Gastroesophageal sphincter (tissue), 4 donors: ENCODE results near the gene UBE2J1. TPM values are rescaled to one million over a fixed set of nuclear protein-coding genes. Genes with fewer than 3 reads are reported as not detected.

Experiments
- ATAC-seq: fragments of 150-250 bp; one replicate; pipeline ENCODE4 v1.9.1; 2016; ENCODE audit warnings: mild to moderate bottlenecking, moderate library complexity
- H3K27ac ChIP-seq, 4 donors: fragments of 200-600 bp; sonication (generic) in 3 of 4; 1 replicate in 3 of 4; 2 replicates in 1 of 4; pipeline ENCODE4 v1.5.1; 2016 to 2019
- H3K27me3 ChIP-seq: fragments of 200-600 bp; sonication (generic); one replicate; pipeline ENCODE4 v1.5.1; 2019
- H3K36me3 ChIP-seq, 2 donors: fragments of 200-600 bp; sonication (generic); one replicate each; pipeline ENCODE4 v1.5.1; 2019; ENCODE audit warnings: control low read depth in 1 of 2
- H3K4me1 ChIP-seq, 3 donors: fragments of 200-600 bp; sonication (generic); 1 replicate in 2 of 3; 2 replicates in 1 of 3; pipeline ENCODE4 v1.5.1; 2016 to 2019; ENCODE audit warnings: control low read depth in 2 of 3
- H3K4me3 ChIP-seq, 2 donors: fragments of 200-600 bp; sonication (generic); one replicate each; pipeline ENCODE4 v1.5.1; 2019; ENCODE audit warnings: mild to moderate bottlenecking in 1 of 2, moderate library complexity in 1 of 2
- H3K9me3 ChIP-seq, 3 donors: fragments of 200-600 bp; sonication (generic); one replicate each; pipeline ENCODE4 v1.5.1; 2017 to 2019; ENCODE audit warnings: control low read depth in 2 of 3
- EP300 ChIP-seq: sonication (generic); formaldehyde crosslinking; IDR thresholded peaks from one replicate; pipeline ENCODE4 v1.6.1; 2017; ENCODE audit warnings: antibody characterized with exemption, mild to moderate bottlenecking
- POLR2A ChIP-seq, 2 donors: fragments of 450-650 bp; IDR thresholded peaks; one replicate each; pipeline ENCODE4 v1.6.1; 2017; ENCODE audit warnings: antibody characterized with exemption in 2 of 2, mild to moderate bottlenecking in 2 of 2, moderate library complexity in 1 of 2
- POLR2AphosphoS5 ChIP-seq: sonication (generic); formaldehyde crosslinking; IDR thresholded peaks from one replicate; pipeline ENCODE4 v1.6.1; 2017; ENCODE audit warnings: antibody characterized with exemption
- WGBS, 2 donors: methylation state at CpG; one replicate each; pipeline ENCODE4 v1.1.5; 2018; ENCODE audit warnings: low coverage in 1 of 2; 5-methylcytosine and 5-hydroxymethylcytosine counted together
- total RNA-seq, 4 donors: library from RNA; depleted of rRNA; stranded (reverse); fragments of >200 nt; gene quantifications; one replicate each; pipeline ENCODE4 v1.1.0, GENCODE V29; 2016
- TF ChIP-seq, protein P1 (sequence below), 4 experiments: fragments of 200-600 bp in 2 of 4; fragments of 450-650 bp in 2 of 4; sonication (generic) in 1 of 4; IDR thresholded peaks; one replicate each; pipeline ENCODE4 v1.5.1; 2017 to 2019; ENCODE audit warnings: antibody characterized with exemption in 4 of 4, mild to moderate bottlenecking in 2 of 4, moderate library complexity in 2 of 4

UBE2J1 gene
- total RNA-seq, 4 donors from 2014 or later: 32.7 to 42.9 (median 36.9) TPM

DNA sequence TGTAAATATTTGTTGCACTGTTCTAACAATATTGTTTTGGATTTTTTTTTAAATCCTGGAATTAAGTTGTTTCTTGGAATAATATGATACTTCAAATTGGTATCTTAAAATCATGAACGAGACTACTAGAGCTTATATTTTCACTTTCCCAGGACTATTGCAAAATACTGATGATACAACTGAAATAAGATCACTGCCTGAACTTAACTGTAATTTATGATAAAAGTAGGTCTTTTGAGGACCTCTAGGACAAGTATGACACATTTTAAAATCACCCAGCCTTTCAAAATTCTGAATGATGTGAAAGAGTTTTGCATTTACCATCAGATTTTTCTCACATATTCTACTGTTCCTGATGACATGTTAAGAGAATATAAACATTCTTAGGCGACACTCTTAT is 8.6 kb upstream of the UBE2J1 start:
- Histone ChIP-seq H3K9me3 (no peaks in the 10 kb centered on the region), H3K4me1 (no peaks in the 10 kb centered on the region), H3K36me3 (no peaks in the 10 kb centered on the region), H3K27me3 (no peaks in the 10 kb centered on the region), H3K27ac (no peak overlapping the region), H3K4me3 (no peak overlapping the region)
- WGBS, 2 donors: 65 to 100% methylated on average over 1 to 2 of the region's 2 CpGs
- TF ChIP-seq POLR2A (IDR thresholded peaks at IDR 0.05) (no peak), EP300 (no peak), POLR2AphosphoS5 (no peak)
- TF ChIP-seq, protein P1, sequence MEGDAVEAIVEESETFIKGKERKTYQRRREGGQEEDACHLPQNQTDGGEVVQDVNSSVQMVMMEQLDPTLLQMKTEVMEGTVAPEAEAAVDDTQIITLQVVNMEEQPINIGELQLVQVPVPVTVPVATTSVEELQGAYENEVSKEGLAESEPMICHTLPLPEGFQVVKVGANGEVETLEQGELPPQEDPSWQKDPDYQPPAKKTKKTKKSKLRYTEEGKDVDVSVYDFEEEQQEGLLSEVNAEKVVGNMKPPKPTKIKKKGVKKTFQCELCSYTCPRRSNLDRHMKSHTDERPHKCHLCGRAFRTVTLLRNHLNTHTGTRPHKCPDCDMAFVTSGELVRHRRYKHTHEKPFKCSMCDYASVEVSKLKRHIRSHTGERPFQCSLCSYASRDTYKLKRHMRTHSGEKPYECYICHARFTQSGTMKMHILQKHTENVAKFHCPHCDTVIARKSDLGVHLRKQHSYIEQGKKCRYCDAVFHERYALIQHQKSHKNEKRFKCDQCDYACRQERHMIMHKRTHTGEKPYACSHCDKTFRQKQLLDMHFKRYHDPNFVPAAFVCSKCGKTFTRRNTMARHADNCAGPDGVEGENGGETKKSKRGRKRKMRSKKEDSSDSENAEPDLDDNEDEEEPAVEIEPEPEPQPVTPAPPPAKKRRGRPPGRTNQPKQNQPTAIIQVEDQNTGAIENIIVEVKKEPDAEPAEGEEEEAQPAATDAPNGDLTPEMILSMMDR (IDR thresholded peaks at IDR 0.05): no peak
- no peak for ATAC-seq

DNA sequence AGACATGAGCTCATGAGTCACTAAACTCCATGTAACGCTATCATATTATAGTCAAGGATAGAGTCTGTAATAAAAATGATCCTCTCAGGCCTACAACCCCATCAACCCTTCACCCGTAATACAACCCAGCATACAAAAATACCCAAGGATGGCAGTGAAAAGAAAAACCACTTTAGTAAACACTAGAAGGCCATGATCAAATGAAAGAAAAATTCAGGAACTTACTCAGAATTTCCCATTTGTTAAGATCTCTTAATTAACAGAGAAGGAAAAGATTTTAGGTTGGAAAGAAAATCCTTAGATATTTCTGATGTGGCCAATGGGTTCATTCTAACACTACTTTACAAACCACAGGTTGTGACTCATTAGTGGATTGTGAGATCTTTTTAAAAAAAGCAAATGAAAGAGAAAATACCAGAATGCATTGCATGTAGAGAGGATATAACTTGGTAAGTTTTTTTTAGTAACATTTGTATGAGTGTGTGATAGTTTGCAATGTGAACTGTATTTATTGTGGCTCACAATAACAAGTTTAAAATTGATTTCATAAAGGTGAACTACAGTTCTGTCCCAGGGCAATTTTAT is 8.0 kb upstream of the UBE2J1 start:
- H3K27me3 ChIP-seq: no peaks in the 10 kb centered on the region
- H3K36me3 ChIP-seq: no peaks in the 10 kb centered on the region
- ATAC-seq: no peak
- TF ChIP-seq, protein P1 (IDR thresholded peaks at IDR 0.05): no peak
- no peak for TF ChIP-seq POLR2A (IDR thresholded peaks at IDR 0.05)
- no peak for TF ChIP-seq POLR2AphosphoS5
- TF ChIP-seq EP300: no peak
- WGBS, 2 donors: 100% methylated on average over 2 of the region's 2 CpGs
- H3K27ac ChIP-seq: no peak overlapping the region
- H3K4me1 ChIP-seq: no peaks in the 10 kb centered on the region
- H3K4me3 ChIP-seq: no peak overlapping the region
- H3K9me3 ChIP-seq: no peaks in the 10 kb centered on the region

DNA sequence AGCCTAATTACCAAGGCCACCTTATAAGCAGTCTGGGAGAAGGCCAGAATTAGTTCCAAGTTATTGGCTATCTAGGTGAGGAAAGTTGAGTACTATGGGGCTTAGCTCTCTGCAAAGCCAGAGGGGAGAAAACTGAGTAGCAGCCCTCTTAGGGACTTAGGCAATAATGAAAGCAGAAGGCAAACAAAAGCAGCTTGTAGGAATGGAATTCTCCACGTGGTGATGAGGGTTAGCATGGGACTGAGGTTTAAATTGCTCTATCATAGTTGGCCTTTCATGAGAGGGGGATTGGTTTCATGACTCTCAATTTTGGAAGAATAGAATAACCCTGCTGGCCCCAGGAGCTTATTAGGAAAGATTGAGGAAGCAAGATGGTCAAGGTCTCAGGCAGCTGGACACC is 7.0 kb upstream of the UBE2J1 start:
- ATAC-seq: no peak
- Histone ChIP-seq H3K27ac (no peak overlapping the region), H3K9me3 (no peaks in the 10 kb centered on the region), H3K36me3 (no peaks in the 10 kb centered on the region), H3K4me3 (no peak overlapping the region), H3K4me1 (no peaks in the 10 kb centered on the region), H3K27me3 (no peaks in the 10 kb centered on the region)
- 25 to 43% methylated on average over 1 of the region's 1 CpG for WGBS, 2 donors
- no peak for TF ChIP-seq POLR2A (IDR thresholded peaks at IDR 0.05)
- TF ChIP-seq, protein P1 (IDR thresholded peaks at IDR 0.05): no peak
- no peak for TF ChIP-seq EP300
- no peak for TF ChIP-seq POLR2AphosphoS5

DNA sequence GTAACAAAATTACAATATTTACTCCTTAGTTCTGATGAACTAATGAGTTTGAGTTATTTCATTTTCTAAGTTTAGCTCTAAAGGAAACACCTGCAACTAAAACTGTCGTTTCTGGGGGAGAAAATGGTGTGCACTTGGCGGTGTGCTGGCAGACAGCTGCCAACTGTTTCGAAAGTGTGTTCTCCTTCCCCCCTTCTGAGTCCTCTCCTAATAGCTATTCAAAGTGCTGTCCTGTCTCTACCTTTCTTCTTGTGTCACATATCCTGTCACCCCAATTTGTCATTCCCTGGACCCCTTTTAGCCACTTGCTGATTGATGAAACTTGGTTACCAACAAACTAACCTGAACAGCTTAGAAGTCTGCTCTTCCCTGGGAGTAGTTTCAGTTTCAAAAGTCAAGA is 4.9 kb upstream of the UBE2J1 start:
- no peaks in the 10 kb centered on the region for H3K9me3 ChIP-seq
- ATAC-seq: no peak
- WGBS, 2 donors: 50 to 53% methylated on average over 3 of the region's 3 CpGs
- no peaks in the 10 kb centered on the region for H3K36me3 ChIP-seq
- H3K27me3 ChIP-seq: no peaks in the 10 kb centered on the region
- H3K27ac ChIP-seq: no peak overlapping the region
- H3K4me1 ChIP-seq: peaks cover 0 to 7% (median 0%) of the 10 kb centered on the region in 3 donors
- no peak overlapping the region for H3K4me3 ChIP-seq
- TF ChIP-seq EP300: no peak

DNA sequence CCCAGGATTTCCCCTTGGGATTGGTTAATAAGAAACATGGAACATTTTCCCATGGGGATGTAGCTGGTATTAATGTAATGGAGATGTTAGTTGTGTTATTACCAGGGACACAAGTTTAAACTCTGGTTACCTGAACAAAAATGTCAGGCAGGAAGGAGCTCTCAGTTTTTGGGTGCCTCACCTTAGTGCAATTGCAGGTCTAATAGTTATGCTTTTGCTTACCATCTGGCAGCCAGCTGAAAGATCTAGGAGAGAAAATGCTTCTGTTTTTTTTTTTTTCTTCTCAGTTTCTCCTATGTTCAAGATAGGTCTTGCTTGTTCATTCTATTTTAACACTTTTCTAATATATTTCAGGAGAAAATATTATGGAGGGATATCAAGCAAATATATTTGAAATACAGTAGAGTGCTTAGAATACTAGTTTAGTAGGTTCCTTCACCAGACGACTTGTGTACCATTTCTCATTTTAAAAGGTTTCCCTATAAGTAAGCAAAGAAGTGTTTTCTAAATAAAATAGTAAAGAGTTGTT is 4.2 kb upstream of the UBE2J1 start:
- 50 to 57% methylated on average over 1 of the region's 1 CpG for WGBS, 2 donors
- Histone ChIP-seq H3K4me1 (peaks cover 0 to 8% (median 0%) of the 10 kb centered on the region in 3 donors), H3K36me3 (no peaks in the 10 kb centered on the region), H3K9me3 (no peaks in the 10 kb centered on the region), H3K27me3 (no peaks in the 10 kb centered on the region), H3K4me3 (no peak overlapping the region), H3K27ac (no peak overlapping the region)
- TF ChIP-seq POLR2AphosphoS5: no peak
- no peak for ATAC-seq

DNA sequence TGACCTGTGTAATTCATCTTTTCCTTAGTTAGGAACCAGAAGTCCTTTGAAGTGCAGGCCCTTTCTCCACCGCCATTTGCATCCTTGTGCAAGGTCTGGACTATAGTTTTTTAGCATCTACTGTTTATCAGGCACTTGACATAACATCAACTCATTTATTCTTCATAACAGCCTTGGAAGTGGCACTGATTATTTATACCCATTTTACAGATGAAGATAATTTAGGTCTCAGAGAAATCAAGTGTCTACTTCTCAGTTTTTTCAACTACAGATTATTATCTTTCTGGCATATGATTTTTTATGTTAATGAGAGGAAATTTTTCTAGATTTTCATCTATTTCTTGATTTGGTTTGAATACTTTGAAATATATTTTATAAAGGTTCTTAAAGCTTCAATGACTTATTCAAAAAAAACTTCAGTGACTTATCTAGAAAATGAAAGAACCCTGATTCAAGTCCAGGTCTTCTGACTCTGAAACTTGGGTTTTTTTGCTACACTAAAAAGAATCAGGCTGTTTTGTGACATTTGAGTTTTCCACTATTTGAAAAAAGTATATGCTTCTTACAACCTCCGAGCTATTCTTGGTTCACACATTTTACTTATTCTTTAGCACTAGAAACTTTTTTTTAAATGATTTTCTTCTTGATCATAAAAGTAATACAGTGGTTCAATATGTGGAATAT is 3.1 kb upstream of the UBE2J1 start:
- ATAC-seq: no peak
- Histone ChIP-seq H3K36me3 (no peaks in the 10 kb centered on the region), H3K27ac (no peak overlapping the region), H3K4me1 (peaks cover 0 to 18% (median 4%) of the 10 kb centered on the region in 3 donors), H3K4me3 (no peak overlapping the region), H3K27me3 (no peaks in the 10 kb centered on the region), H3K9me3 (no peaks in the 10 kb centered on the region)
- no peak for TF ChIP-seq POLR2A (IDR thresholded peaks at IDR 0.05)
- no peak for TF ChIP-seq EP300
- TF ChIP-seq, protein P1 (IDR thresholded peaks at IDR 0.05): no peak
- no peak for TF ChIP-seq POLR2AphosphoS5
- WGBS, 2 donors: 91 to 100% methylated on average over 2 of the region's 2 CpGs
